ENCODE data around the gene HINT2. TPM values are rescaled to one million over a fixed set of nuclear protein-coding genes. Genes with fewer than 3 reads are reported as not detected.

The HINT2 gene
- total and polyA plus RNA-seq, 7 donors, result 36.5 to 64.7 (median 43.8) TPM

- WGBS, 3 donors, result 74 to 76% (median 74%) methylated on average over 40 to 53 of the region's 53 CpGs
- DNase-seq, result no peak
Measured at GRCh38 chr9:35845824-35846771, 31.3 kb upstream of the HINT2 start.

GRCh38 chr9:35844628-35845270, 29.9 kb upstream of the HINT2 start:
- no peaks in the 10 kb centered on the region for H3K9me3 ChIP-seq
- no peaks in the 10 kb centered on the region for H3K27me3 ChIP-seq (ENCODE audit: insufficient read depth in 3 of 3, low read length in 2 of 3)
- intact Hi-C loops (cut with DNase I), result no loop called here
- H3K4me1 ChIP-seq, result peaks cover 36% of the 10 kb centered on the region
- TF ChIP-seq CTCF (IDR thresholded peaks at IDR 0.05), result no peak
- H3K4me3 ChIP-seq, result no peak overlapping the region
- DNase-seq, result no peak
- no peak for ATAC-seq
- peak overlapping the region; percentile 12 for H3K27ac ChIP-seq
- peaks cover 0 to 18% of the 10 kb centered on the region in 2 donors for H3K36me3 ChIP-seq (ENCODE audit: insufficient read depth in 1 of 2, low read depth in 1 of 2)
- WGBS, 3 donors, result 50 to 55% (median 55%) methylated on average over 7 of the region's 7 CpGs

More at GRCh38 chr9:35845824-35846771, 31.3 kb upstream of the HINT2 start:
- no peaks in the 10 kb centered on the region for H3K9me3 ChIP-seq
- peaks cover 36% of the 10 kb centered on the region for H3K4me1 ChIP-seq
- no peak overlapping the region for H3K4me3 ChIP-seq
- no peaks in the 10 kb centered on the region for H3K27me3 ChIP-seq (ENCODE audit: insufficient read depth in 3 of 3, low read length in 2 of 3)
- peaks cover 0 to 18% of the 10 kb centered on the region in 2 donors for H3K36me3 ChIP-seq (ENCODE audit: insufficient read depth in 1 of 2, low read depth in 1 of 2)
- intact Hi-C loops (cut with DNase I), result no loop called here
- peak overlapping the region; percentile 84 for H3K27ac ChIP-seq
- TF ChIP-seq CTCF (IDR thresholded peaks at IDR 0.05), result no peak
- ATAC-seq, result no peak

- no peak for TF ChIP-seq CTCF (IDR thresholded peaks at IDR 0.05)
- H3K4me1 ChIP-seq, result peaks cover 25% of the 10 kb centered on the region
- WGBS, 3 donors, result 85 to 94% (median 91%) methylated on average over 3 of the region's 3 CpGs
- intact Hi-C loops (cut with DNase I), result no loop called here
- ATAC-seq (no peak), DNase-seq (no peak)
- peaks cover 0 to 18% of the 10 kb centered on the region in 2 donors for H3K36me3 ChIP-seq (ENCODE audit: insufficient read depth in 1 of 2, low read depth in 1 of 2)
- H3K9me3 ChIP-seq, result no peaks in the 10 kb centered on the region
- no peak overlapping the region for H3K4me3 ChIP-seq
- H3K27ac ChIP-seq, result no peak overlapping the region
- no peaks in the 10 kb centered on the region for H3K27me3 ChIP-seq (ENCODE audit: insufficient read depth in 3 of 3, low read length in 2 of 3)
Measured at GRCh38 chr9:35842795-35843194, 28.0 kb upstream of the HINT2 start.

- Histone ChIP-seq H3K4me1 (peaks cover 19% of the 10 kb centered on the region), H3K27ac (no peak overlapping the region), H3K36me3 (ENCODE audit: insufficient read depth in 1 of 2, low read depth in 1 of 2) (peaks cover 0 to 16% of the 10 kb centered on the region in 2 donors), H3K27me3 (ENCODE audit: insufficient read depth in 3 of 3, low read length in 2 of 3) (no peaks in the 10 kb centered on the region), H3K9me3 (no peaks in the 10 kb centered on the region), H3K4me3 (no peak overlapping the region)
- ATAC-seq (peak in 1 of 4 donors; percentile 8), DNase-seq (no peak)
- TF ChIP-seq CTCF (IDR thresholded peaks at IDR 0.05), result no peak
- intact Hi-C loops (cut with DNase I), result no loop called here
- 91% methylated on average over 17 of the region's 17 CpGs for WGBS, 3 donors
Measured at GRCh38 chr9:35842020-35842745, 27.3 kb upstream of the HINT2 start.

Measured in psoas muscle (tissue), 8 donors.